ENCODE results near the gene PFKFB2.

GRCh38 chr1:207040181-207040533 lies 12.9 kb upstream of the PFKFB2 start:
- TF ChIP-seq, protein P1, sequence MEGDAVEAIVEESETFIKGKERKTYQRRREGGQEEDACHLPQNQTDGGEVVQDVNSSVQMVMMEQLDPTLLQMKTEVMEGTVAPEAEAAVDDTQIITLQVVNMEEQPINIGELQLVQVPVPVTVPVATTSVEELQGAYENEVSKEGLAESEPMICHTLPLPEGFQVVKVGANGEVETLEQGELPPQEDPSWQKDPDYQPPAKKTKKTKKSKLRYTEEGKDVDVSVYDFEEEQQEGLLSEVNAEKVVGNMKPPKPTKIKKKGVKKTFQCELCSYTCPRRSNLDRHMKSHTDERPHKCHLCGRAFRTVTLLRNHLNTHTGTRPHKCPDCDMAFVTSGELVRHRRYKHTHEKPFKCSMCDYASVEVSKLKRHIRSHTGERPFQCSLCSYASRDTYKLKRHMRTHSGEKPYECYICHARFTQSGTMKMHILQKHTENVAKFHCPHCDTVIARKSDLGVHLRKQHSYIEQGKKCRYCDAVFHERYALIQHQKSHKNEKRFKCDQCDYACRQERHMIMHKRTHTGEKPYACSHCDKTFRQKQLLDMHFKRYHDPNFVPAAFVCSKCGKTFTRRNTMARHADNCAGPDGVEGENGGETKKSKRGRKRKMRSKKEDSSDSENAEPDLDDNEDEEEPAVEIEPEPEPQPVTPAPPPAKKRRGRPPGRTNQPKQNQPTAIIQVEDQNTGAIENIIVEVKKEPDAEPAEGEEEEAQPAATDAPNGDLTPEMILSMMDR (IDR thresholded peaks at IDR 0.05; ENCODE audit: low read depth, low read length) = no peak
- no peak for TF ChIP-seq EZH2phosphoT487 (IDR thresholded peaks at IDR 0.05; ENCODE audit: low read depth)

All from OCI-LY3 (cell line).